Fibroblast of lung (primary cell): ENCODE results near the gene RUVBL2.

Source experiments
- CTCF ChIP-seq, 2 donors: IDR thresholded peaks in 1 of 2; conservative IDR thresholded peaks in 1 of 2; 1 replicate in 1 of 2; 2 replicates in 1 of 2; pipeline ENCODE4 v1.5.1; 2011 to 2012; ENCODE audit warnings: low read length in 2 of 2, control low read depth in 1 of 2, inconsistent platforms in 1 of 2, low read depth in 1 of 2, mild to moderate bottlenecking in 1 of 2
- EZH2 ChIP-seq: IDR thresholded peaks from 2 replicates; pipeline ENCODE4 v1.5.1; 2012; ENCODE audit warnings: low read length, control low read depth, mild to moderate bottlenecking; ENCODE audit errors: missing control alignments

GRCh38 chr19:48950830-48951519, 42.7 kb upstream of the RUVBL2 start:
- TF ChIP-seq CTCF (conservative IDR thresholded peaks at IDR 0.05 in 1 of 2, IDR thresholded peaks at IDR 0.05 in 1 of 2; ENCODE audit: low read depth in 1 of 2, low read length in 2 of 2) (no peak), EZH2 (no peak)
